H1 (cell line): ENCODE measurements around the gene ARHGAP42. TPM values are rescaled to one million over a fixed set of nuclear protein-coding genes. Genes with fewer than 3 reads are reported as not detected.

Experiments
- CTCF ChIA-PET: fragments of 300-600 bp; sonication (Branson Sonifier 250); formaldehyde crosslinking; loops from one replicate; lab custom pipeline; 2021; ENCODE audit not compliant: partially characterized antibody; lab: Charles Lee
- POLR2A ChIA-PET: fragments of 300-600 bp; sonication (Branson Sonifier 250); formaldehyde crosslinking; loops from one replicate; lab custom pipeline; 2021; ENCODE audit warnings: inconsistent platforms; ENCODE audit not compliant: partially characterized antibody; lab: Charles Lee
- DNase-seq, 2 experiments: peaks; one replicate each; pipeline versions ENCODE4 v3.0.0 to v3.0.0-alpha.2; 2010 to 2022; ENCODE audit warnings: low spot score in 2 of 2, low read depth in 1 of 2, mixed read lengths in 1 of 2
- FAIRE-seq: peaks from 2 replicates; lab custom pipeline; 2011; peaks lifted over from hg19 to GRCh38; lab: Jason Lieb, UNC
- H2AFZ ChIP-seq: 2 replicates; pipeline ENCODE4 v1.8.1; 2012; ENCODE audit warnings: low read length, inconsistent platforms
- H2AK5ac ChIP-seq: 2 replicates; pipeline ENCODE4 v1.6.1; 2013; ENCODE audit warnings: low read depth, low read length
- H2BK120ac ChIP-seq: replicated peaks from 2 replicates; pipeline ENCODE3; 2013; ENCODE audit warnings: low read depth, low read length, inconsistent platforms
- H2BK12ac ChIP-seq: 2 replicates; pipeline ENCODE4 v1.6.1; 2013; ENCODE audit warnings: low read depth, low read length
- H2BK15ac ChIP-seq: 2 replicates; pipeline ENCODE4 v1.6.1; 2013; ENCODE audit warnings: low read length
- H2BK20ac ChIP-seq: 2 replicates; pipeline ENCODE4 v1.6.1; 2013; ENCODE audit warnings: low read length
- H2BK5ac ChIP-seq: 2 replicates; pipeline ENCODE4 v1.6.1; 2013; ENCODE audit warnings: low read depth, low read length
- H3K14ac ChIP-seq: 2 replicates; pipeline ENCODE4 v1.6.1; 2013; ENCODE audit warnings: inconsistent platforms; ENCODE audit not compliant: insufficient read length
- H3K18ac ChIP-seq: 2 replicates; pipeline ENCODE4 v1.6.1; 2013; ENCODE audit warnings: low read length; ENCODE audit errors: extremely low read depth
- H3K23ac ChIP-seq: 2 replicates; pipeline ENCODE4 v1.6.1; 2013; ENCODE audit warnings: inconsistent platforms; ENCODE audit not compliant: insufficient read length
- H3K23me2 ChIP-seq: 2 replicates; pipeline ENCODE4 v1.6.1; 2013; ENCODE audit warnings: low read depth, low read length
- H3K27ac ChIP-seq: 2 replicates; pipeline ENCODE4 v1.6.1; 2011; ENCODE audit warnings: low read depth, low read length, inconsistent platforms
- H3K27me3 ChIP-seq, 4 experiments: replicated peaks in 1 of 4; 1 replicate in 1 of 4; 2 replicates in 3 of 4; pipeline versions ENCODE4 v1.6.1 to v1.8.1; 2011 to 2013; ENCODE audit warnings: low read length in 3 of 4, mild to moderate bottlenecking in 3 of 4, inconsistent platforms in 2 of 4, mixed read lengths in 2 of 4, moderate library complexity in 1 of 4; ENCODE audit not compliant: control insufficient read depth in 3 of 4, insufficient read depth in 3 of 4; ENCODE audit errors: extremely low read depth in 1 of 4
- H3K36me3 ChIP-seq, 4 experiments: 2 replicates each; pipeline versions ENCODE4 v1.6.1 to v1.8.1; 2011 to 2013; ENCODE audit warnings: mild to moderate bottlenecking in 4 of 4, low read length in 3 of 4, moderate library complexity in 2 of 4, control low read depth in 1 of 4, inconsistent platforms in 1 of 4; ENCODE audit not compliant: insufficient read depth in 4 of 4, control insufficient read depth in 2 of 4
- H3K4ac ChIP-seq: replicated peaks from 2 replicates; pipeline ENCODE3; 2013; ENCODE audit warnings: low read length, low read depth, mixed read lengths, inconsistent platforms; ENCODE audit not compliant: insufficient read length
- H3K4me1 ChIP-seq, 4 experiments: replicated peaks in 1 of 4; 1 replicate in 1 of 4; 2 replicates in 3 of 4; pipeline versions ENCODE4 v1.6.1 to v1.8.1; 2011 to 2013; ENCODE audit warnings: low read length in 3 of 4, inconsistent platforms in 2 of 4, mixed read lengths in 1 of 4; ENCODE audit not compliant: insufficient read depth in 4 of 4, control insufficient read depth in 3 of 4
- H3K4me2 ChIP-seq, 2 experiments: 2 replicates each; pipeline versions ENCODE4 v1.6.1 to v1.8.1; 2011 to 2013; ENCODE audit warnings: low read depth in 2 of 2, low read length in 2 of 2, control low read depth in 1 of 2, inconsistent platforms in 1 of 2, mild to moderate bottlenecking in 1 of 2; ENCODE audit not compliant: insufficient read depth in 1 of 2
- H3K4me3 ChIP-seq, 4 experiments: fragments of 200-600, 300-600 bp in 1 of 4; sonication (generic), shearing (Covaris generic), sonication (Bioruptor Twin) in 1 of 4; 2 replicates each; pipeline versions ENCODE4 v1.5.1 to v1.8.1; 2011 to 2016; ENCODE audit warnings: low read length in 4 of 4, low read depth in 3 of 4, control low read depth in 2 of 4, inconsistent platforms in 2 of 4, mild to moderate bottlenecking in 2 of 4, mixed read lengths in 1 of 4, moderate library complexity in 1 of 4; ENCODE audit not compliant: insufficient read depth in 2 of 4; ENCODE audit errors: extremely low read depth in 1 of 4
- H3K56ac ChIP-seq: replicated peaks from 2 replicates; pipeline ENCODE3; 2013; ENCODE audit warnings: low read depth, mild to moderate bottlenecking, mixed read lengths, low read length, inconsistent platforms; ENCODE audit not compliant: insufficient read length
- H3K79me1 ChIP-seq: 2 replicates; pipeline ENCODE4 v1.6.1; 2013; ENCODE audit warnings: low read depth, low read length, control low read depth
- H3K79me2 ChIP-seq, 2 experiments: 2 replicates each; pipeline versions ENCODE4 v1.6.1 to v1.8.1; 2012 to 2013; ENCODE audit warnings: low read length in 2 of 2, mild to moderate bottlenecking in 2 of 2, inconsistent platforms in 1 of 2; ENCODE audit not compliant: insufficient read depth in 2 of 2, control insufficient read depth in 1 of 2
- H3K9ac ChIP-seq, 4 experiments: replicated peaks in 1 of 4; 1 replicate in 1 of 4; 2 replicates in 3 of 4; pipeline versions ENCODE4 v1.6.1 to v1.8.1; 2011 to 2013; ENCODE audit warnings: low read depth in 3 of 4, low read length in 3 of 4, control low read depth in 2 of 4, mild to moderate bottlenecking in 2 of 4, moderate library complexity in 2 of 4, inconsistent platforms in 1 of 4; ENCODE audit errors: extremely low read depth in 1 of 4
- H3K9me3 ChIP-seq, 2 experiments: 2 replicates each; pipeline versions ENCODE4 v1.6.1 to v1.8.1; 2012 to 2013; ENCODE audit warnings: mild to moderate bottlenecking in 2 of 2, moderate library complexity in 2 of 2, control low read depth in 1 of 2, inconsistent platforms in 1 of 2, low read depth in 1 of 2, low read length in 1 of 2, mixed read lengths in 1 of 2; ENCODE audit not compliant: insufficient read depth in 2 of 2
- H4K20me1 ChIP-seq, 2 experiments: replicated peaks in 1 of 2; 2 replicates each; pipeline versions ENCODE3 to v1.8.1; 2011 to 2013; ENCODE audit warnings: inconsistent platforms in 2 of 2, low read length in 2 of 2, mild to moderate bottlenecking in 1 of 2; ENCODE audit not compliant: insufficient read depth in 2 of 2, control insufficient read depth in 1 of 2
- H4K5ac ChIP-seq: 2 replicates; pipeline ENCODE4 v1.6.1; 2013; ENCODE audit warnings: low read length, low read depth, mixed read lengths, inconsistent platforms; ENCODE audit not compliant: insufficient read length
- H4K8ac ChIP-seq: 2 replicates; pipeline ENCODE4 v1.8.0; 2013; ENCODE audit warnings: mild to moderate bottlenecking, moderate library complexity, low read length, inconsistent platforms; ENCODE audit not compliant: insufficient read depth; ENCODE audit errors: extremely low read depth
- H4K91ac ChIP-seq: replicated peaks from 2 replicates; pipeline ENCODE3; 2013; ENCODE audit warnings: low read length, mixed read lengths, inconsistent platforms; ENCODE audit not compliant: insufficient read length
- CBX8 ChIP-seq: fragments of 300-800, 300-1000 bp; sonication (generic); IDR thresholded peaks from 2 replicates; pipeline ENCODE4 v1.7.1; 2016; ENCODE audit warnings: low read depth, low read length, borderline replicate concordance
- polyA plus RNA-seq, 7 experiments: library from polyadenylated mRNA; depleted of rRNA in 3 of 7; stranded (reverse) in 5 of 7; unstranded in 2 of 7; fragments of >200 nt in 5 of 7; fragments of 200-250 nt in 2 of 7; gene quantifications; 1 replicate in 5 of 7; 2 replicates in 1 of 7; 4 replicates in 1 of 7; pipeline versions ENCODE4 v1.2.1 to v1.2.3, GENCODE V29; 2011 to 2013; ENCODE audit warnings: missing spikeins in 2 of 7, mixed read lengths in 2 of 7
- total RNA-seq: library from RNA; stranded (reverse); fragmentation: NEBNext Ultra II Directional; extraction: Animal tissue kit (Norgen Biotek cat#: 25700); gene quantifications from 2 replicates; pipeline ENCODE4 v1.2.1, GENCODE V29; 2021

Gene ARHGAP42
- total and polyA plus RNA-seq, 2 of the 8 experiments (the other 6 are each of a cell fraction or from before 2014, with no cell fraction given) = 22.2 to 33.5 TPM

DNA sequence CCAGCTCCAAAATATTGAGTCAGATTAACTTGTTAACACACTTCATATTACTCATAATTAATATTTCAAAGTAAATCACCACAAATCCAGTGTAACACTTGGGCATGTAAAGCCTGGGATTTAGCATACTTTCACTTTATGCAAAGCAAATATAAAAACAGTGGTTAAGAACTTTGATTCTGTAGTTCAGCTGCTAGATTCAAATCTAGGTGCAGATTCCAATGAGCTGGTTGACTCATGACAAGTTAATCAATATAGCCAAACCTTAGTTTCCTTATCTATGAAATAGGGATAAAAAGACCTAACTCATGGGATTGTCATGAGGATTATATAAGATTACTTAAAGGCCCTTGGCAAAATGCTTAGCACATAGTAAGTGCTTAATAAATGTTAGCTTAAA is 45.9 kb downstream of the ARHGAP42 start:
- Histone ChIP-seq H3K4me1 (peaks cover 6 to 12% (median 7%) of the 10 kb centered on the region in 4 experiments), H3K4ac (no peak overlapping the region), H4K8ac (no peak overlapping the region), H2AFZ (no peak overlapping the region), H3K14ac (no peak overlapping the region), H2BK120ac (no peak overlapping the region), H4K5ac (no peak overlapping the region), H3K4me3 (no peak overlapping the region), H2BK20ac (no peak overlapping the region), H3K4me2 (no peak overlapping the region), H3K56ac (no peak overlapping the region), H2BK15ac (no peak overlapping the region), H3K27me3 (no peaks in the 10 kb centered on the region), H2AK5ac (no peak overlapping the region), H3K79me2 (peaks cover 0 to 58% of the 10 kb centered on the region in 2 experiments; a peak in 3 of 4 replicates), H3K18ac (no peak overlapping the region), H3K79me1 (no peaks in the 10 kb centered on the region; the same call in 1 of the 2 replicates), H4K91ac (no peak overlapping the region), H4K20me1 (no peaks in the 10 kb centered on the region), H2BK12ac (no peak overlapping the region), H3K36me3 (no peaks in the 10 kb centered on the region), H3K9ac (no peak overlapping the region), H3K23ac (no peak overlapping the region), H2BK5ac (no peak overlapping the region), H3K27ac (no peak overlapping the region), H3K9me3 (no peaks in the 10 kb centered on the region), H3K23me2 (no peaks in the 10 kb centered on the region)
- DNase-seq (no peak), FAIRE-seq (no peak)
- CTCF ChIA-PET = interaction anchor here (1.1 kb wide), 1 partner anchor 105 kb away, joined by 3 read pairs; no protein-coding TSS in a partner anchor
- TF ChIP-seq CBX8 = no peak
- POLR2A ChIA-PET = interaction anchor here (1.0 kb wide), 1 partner anchor 52 kb away, joined by 4 read pairs; no protein-coding TSS in a partner anchor
